ENCODE results near the gene ANKS1B. TPM values are rescaled to one million over a fixed set of nuclear protein-coding genes. Genes with fewer than 3 reads are reported as not detected.

Gene ANKS1B
- total and polyA plus RNA-seq, 2 of the 4 experiments (the other 2 are of a cell fraction): 0.17 to 0.18 TPM

DNA sequence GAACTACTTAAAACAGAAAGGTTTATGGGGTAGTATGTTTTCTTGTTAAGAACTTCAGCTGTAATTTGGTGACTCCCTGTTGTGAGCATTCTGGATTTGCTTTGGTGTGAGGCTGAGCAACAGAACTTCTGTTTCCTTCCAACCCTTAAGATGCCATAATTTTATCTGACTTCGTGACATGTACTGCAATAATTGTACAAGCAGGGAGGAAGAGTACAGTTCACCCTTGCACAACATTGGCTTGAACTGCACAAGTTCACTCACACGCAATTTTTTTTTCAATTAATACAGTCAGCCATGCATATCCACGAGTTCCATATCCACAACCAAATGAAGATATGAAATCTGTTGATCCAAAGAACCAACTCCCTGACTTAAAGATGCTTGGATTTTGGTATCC, 42.9 kb upstream of the ANKS1B start:
- no peak overlapping the region for H2BK120ac ChIP-seq (ENCODE audit: low read depth, low read length)
- H2AFZ ChIP-seq (replicated peaks; ENCODE audit: low read length, poor library complexity): no peak overlapping the region
- ChIA-PET CTCF (no interaction called here), POLR2A (ENCODE audit: unreplicated experiment) (no interaction called here)
- ATAC-seq (ENCODE audit: low read depth) (no peak), DNase-seq (no peak)
- H4K20me1 ChIP-seq (ENCODE audit: insufficient read depth, low read length): no peaks in the 10 kb centered on the region
- no peaks in the 10 kb centered on the region for H3K27me3 ChIP-seq (ENCODE audit: control insufficient read depth, insufficient read depth, low read length)
- H3K36me3 ChIP-seq (ENCODE audit: control insufficient read depth, insufficient read depth, low read length): no peaks in the 10 kb centered on the region
- no peak overlapping the region for H2AK9ac ChIP-seq (replicated peaks; ENCODE audit: low read depth, low read length, poor library complexity)
- H3K4ac ChIP-seq (ENCODE audit: low read depth, low read length): no peak overlapping the region
- no peak overlapping the region for H3K9ac ChIP-seq (ENCODE audit: low read depth, low read length)
- BruUV-seq (replicated peaks): no TSS peak
- no peak overlapping the region for H3K18ac ChIP-seq (ENCODE audit: low read depth, low read length)
- no peak overlapping the region for H2BK5ac ChIP-seq (ENCODE audit: low read depth, low read length, poor library complexity, severe bottlenecking)
- H3K4me1 ChIP-seq (ENCODE audit: control insufficient read depth, insufficient read depth, low read length): peaks cover 6% of the 10 kb centered on the region
- dilution Hi-C loops (cut with HindIII; ENCODE audit: low sequenced_read_pairs, unreplicated experiment) (no loop called here), in situ Hi-C loops (cut with MboI; ENCODE audit: low sequenced_read_pairs) (no loop called here), intact Hi-C loops (cut with micrococcal nuclease) (no loop called here)
- H3K23ac ChIP-seq (ENCODE audit: low read depth, low read length): no peak overlapping the region
- no peak overlapping the region for H3K56ac ChIP-seq (ENCODE audit: extremely low read depth, insufficient read depth, low read length)
- no peak overlapping the region for H4K8ac ChIP-seq (ENCODE audit: low read depth in 2 of 2, low read length in 2 of 2)
- H3K4me3 ChIP-seq (ENCODE audit: insufficient read depth, low read depth, low read length): no peak overlapping the region
- H3K9me3 ChIP-seq (ENCODE audit: control insufficient read depth, insufficient read depth, low read length): no peaks in the 10 kb centered on the region
- no peak overlapping the region for H2BK20ac ChIP-seq (ENCODE audit: low read depth, low read length)
- H3K4me2 ChIP-seq (ENCODE audit: low read depth, low read length): no peak overlapping the region
- H4K91ac ChIP-seq (ENCODE audit: insufficient read depth, low read depth, low read length): no peak overlapping the region
- H3K79me1 ChIP-seq (ENCODE audit: low read depth in 1 of 2, low read length in 2 of 2): no peaks in the 10 kb centered on the region
- WGBS, 2 experiments (ENCODE audit: extremely low coverage in 2 of 2, insufficient read length in 1 of 2): 100% methylated on average over 1 of the region's 3 CpGs; no CpG with 5 or more reads in 1 of the 2 experiments
- H3K9me1 ChIP-seq (ENCODE audit: insufficient read depth, low read length): peaks cover 5% of the 10 kb centered on the region; the same call in 1 of the 2 replicates
- H2AK5ac ChIP-seq (ENCODE audit: low read depth, low read length): no peak overlapping the region
- no peak overlapping the region for H2BK15ac ChIP-seq (ENCODE audit: low read depth, low read length)
- no peak for TF ChIP-seq RCOR1 (IDR thresholded peaks at IDR 0.05; ENCODE audit: insufficient replicate concordance, low read length)
- no peak overlapping the region for H4K5ac ChIP-seq (ENCODE audit: low read depth, low read length)
- H3K27ac ChIP-seq (ENCODE audit: insufficient read depth, low read length): no peak overlapping the region
- H3K14ac ChIP-seq (replicated peaks; ENCODE audit: low read depth, low read length): no peak overlapping the region

Measured in IMR-90 (cell line).